Measurements from ENCODE around the gene KRTAP21-1.
"Not testable (repeated sequence)": the region's sequence is repeated elsewhere in the genome, so short reads cannot be mapped to it uniquely, and the experiment has no call there.

The KRTAP21-1 gene

GRCh38 chr21:30755328-30755727 is at the start of gene KRTAP21-1:
Gene KRTAP21-1, minus strand, starts transcription at chr21:30755428. Its CDS starts 50 bp downstream, at chr21:30755378.
- DNase-seq (ENCODE audit: low read depth in 1 of 2, low spot score in 1 of 2): not testable (repeated sequence)

- no peak for DNase-seq (ENCODE audit: low read depth in 1 of 2, low spot score in 1 of 2)
Measured at GRCh38 chr21:30800605-30801004, 45.4 kb upstream of the KRTAP21-1 start.

- no peak for DNase-seq (ENCODE audit: low read depth in 1 of 2, low spot score in 1 of 2)
Measured at GRCh38 chr21:30793581-30794314, 38.5 kb upstream of the KRTAP21-1 start.

- no peak for DNase-seq (ENCODE audit: low read depth in 1 of 2, low spot score in 1 of 2)
Measured at GRCh38 chr21:30779249-30779648, 24.0 kb upstream of the KRTAP21-1 start.

- no peak for DNase-seq (ENCODE audit: low read depth in 1 of 2, low spot score in 1 of 2)
Measured at GRCh38 chr21:30769724-30770431, 14.7 kb upstream of the KRTAP21-1 start.

- DNase-seq (ENCODE audit: low read depth in 1 of 2, low spot score in 1 of 2): no peak
Measured at GRCh38 chr21:30760776-30761175, 5.5 kb upstream of the KRTAP21-1 start.

- no peak for DNase-seq (ENCODE audit: low read depth in 1 of 2, low spot score in 1 of 2)
Measured at GRCh38 chr21:30758306-30758705, 3.1 kb upstream of the KRTAP21-1 start.

GRCh38 chr21:30747159-30747558 is 8.1 kb downstream of the KRTAP21-1 start, which contains the start of gene KRTAP21-2:
Gene KRTAP21-2, minus strand, starts transcription at chr21:30747259. Its CDS starts 57 bp downstream, at chr21:30747202.
- no peak for DNase-seq (ENCODE audit: low read depth in 1 of 2, low spot score in 1 of 2)

GRCh38 chr21:30740462-30740861 is 14.8 kb downstream of the KRTAP21-1 start:
- no peak for DNase-seq (ENCODE audit: low read depth in 1 of 2, low spot score in 1 of 2)

GRCh38 chr21:30733026-30733425 is 22.2 kb downstream of the KRTAP21-1 start:
- DNase-seq (ENCODE audit: low read depth in 1 of 2, low spot score in 1 of 2): no peak

GRCh38 chr21:30726726-30727125 is 28.5 kb downstream of the KRTAP21-1 start:
- no peak for DNase-seq (ENCODE audit: low read depth in 1 of 2, low spot score in 1 of 2)

- DNase-seq (ENCODE audit: low read depth in 1 of 2, low spot score in 1 of 2): peak in 1 of 2 donors; percentile 7
Measured at GRCh38 chr21:30719401-30719800, 35.8 kb downstream of the KRTAP21-1 start.

GRCh38 chr21:30718239-30718909 is 36.9 kb downstream of the KRTAP21-1 start, which contains the start of gene KRTAP21-3:
Gene KRTAP21-3, minus strand, starts transcription at chr21:30718777. Its CDS starts 18 bp downstream, at chr21:30718759.
- peak in 1 of 2 donors; percentile 19 for DNase-seq (ENCODE audit: low read depth in 1 of 2, low spot score in 1 of 2)

- DNase-seq (ENCODE audit: low read depth in 1 of 2, low spot score in 1 of 2): no peak
Measured at GRCh38 chr21:30717105-30717504, 38.1 kb downstream of the KRTAP21-1 start.

- no peak for DNase-seq (ENCODE audit: low read depth in 1 of 2, low spot score in 1 of 2)
Measured at GRCh38 chr21:30714946-30715345, 40.3 kb downstream of the KRTAP21-1 start.

GRCh38 chr21:30714456-30714855 is 40.8 kb downstream of the KRTAP21-1 start:
- no peak for DNase-seq (ENCODE audit: low read depth in 1 of 2, low spot score in 1 of 2)

GRCh38 chr21:30713766-30714165 is 41.5 kb downstream of the KRTAP21-1 start:
- DNase-seq (ENCODE audit: low read depth in 1 of 2, low spot score in 1 of 2): no peak

- DNase-seq (ENCODE audit: low read depth in 1 of 2, low spot score in 1 of 2): peak in 1 of 2 donors; percentile 55
Measured at GRCh38 chr21:30710499-30710898, 44.7 kb downstream of the KRTAP21-1 start.

- DNase-seq (ENCODE audit: low read depth in 1 of 2, low spot score in 1 of 2): no peak
Measured at GRCh38 chr21:30707409-30707808, 47.8 kb downstream of the KRTAP21-1 start.
